Effector memory CD4-positive, alpha-beta T cell (primary cell): ENCODE results near the gene TGFBI.

Experiments
- DNase-seq, 3 donors: peaks; one replicate each; pipeline ENCODE4 v3.0.0-alpha.2; 2020
- H3K27ac ChIP-seq: 2 replicates; pipeline ENCODE4 v1.7.0; 2013; ENCODE audit warnings: mild to moderate bottlenecking, low read length, moderate library complexity; ENCODE audit not compliant: insufficient read depth, poor library complexity, severe bottlenecking
- H3K27me3 ChIP-seq: replicated peaks from 2 replicates; pipeline ENCODE4 v1.7.0; 2013; ENCODE audit warnings: mild to moderate bottlenecking, low read length; ENCODE audit not compliant: insufficient read depth, control insufficient read depth, poor library complexity, severe bottlenecking
- H3K36me3 ChIP-seq: 2 replicates; pipeline ENCODE4 v1.7.0; 2013; ENCODE audit warnings: mild to moderate bottlenecking, low read length, moderate library complexity; ENCODE audit not compliant: control insufficient read depth, insufficient read depth
- H3K4me1 ChIP-seq: 2 replicates; pipeline ENCODE4 v1.7.0; 2013; ENCODE audit warnings: low read length, mild to moderate bottlenecking; ENCODE audit not compliant: control insufficient read depth, insufficient read depth, poor library complexity, severe bottlenecking
- H3K4me3 ChIP-seq: 2 replicates; pipeline ENCODE4 v1.7.0; 2013; ENCODE audit warnings: low read length, low read depth, mild to moderate bottlenecking; ENCODE audit not compliant: insufficient read depth, poor library complexity, severe bottlenecking
- H3K9me3 ChIP-seq: 2 replicates; pipeline ENCODE4 v1.7.0; 2013; ENCODE audit warnings: mild to moderate bottlenecking, low read length, moderate library complexity; ENCODE audit not compliant: control insufficient read depth

Gene TGFBI

DNA sequence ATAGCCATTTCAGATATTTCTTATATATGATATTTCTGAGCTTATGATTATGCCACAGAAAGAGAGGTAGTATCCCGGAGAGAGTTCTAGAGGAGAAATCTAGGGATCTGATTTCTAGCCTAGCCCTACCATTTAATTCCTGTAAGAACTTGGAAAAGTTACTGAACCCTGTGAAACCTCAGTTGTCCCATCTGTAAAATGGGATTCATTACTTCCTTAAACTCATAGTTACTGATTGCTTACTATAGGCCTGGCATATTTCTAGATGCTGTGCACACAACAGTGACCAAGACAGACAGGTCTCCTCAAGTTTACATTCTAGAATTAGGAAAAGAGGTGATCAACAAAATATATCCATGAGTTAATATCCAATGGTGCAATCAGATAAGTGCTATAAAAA lies 73.1 kb downstream of the TGFBI start:
- H3K4me3 ChIP-seq = no peak overlapping the region
- H3K27ac ChIP-seq = no peak overlapping the region
- no peaks in the 10 kb centered on the region for H3K9me3 ChIP-seq
- H3K4me1 ChIP-seq = no peaks in the 10 kb centered on the region
- DNase-seq = no peak
- H3K36me3 ChIP-seq = no peaks in the 10 kb centered on the region
- H3K27me3 ChIP-seq = no peaks in the 10 kb centered on the region

DNA sequence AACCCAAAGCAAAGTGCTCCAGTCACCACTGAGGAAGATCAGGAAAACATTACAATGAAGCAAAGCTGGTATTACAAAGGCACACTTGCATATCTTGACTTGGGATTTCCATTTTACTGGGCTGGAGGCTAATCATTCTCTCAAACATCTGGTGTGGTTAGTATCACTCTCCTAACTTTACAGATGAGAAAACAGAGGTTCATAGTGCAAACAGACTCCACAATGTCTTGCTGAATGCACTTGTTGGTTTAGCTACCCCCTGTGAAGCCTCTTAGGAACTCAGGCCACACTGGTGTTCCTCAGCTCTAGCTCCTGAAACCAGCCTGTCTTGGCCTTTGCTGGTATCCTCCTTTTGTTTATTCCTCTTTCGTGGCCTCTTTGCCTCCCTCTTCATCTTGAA lies 74.3 kb downstream of the TGFBI start:
- DNase-seq = no peak
- H3K9me3 ChIP-seq = no peaks in the 10 kb centered on the region
- H3K27me3 ChIP-seq = no peaks in the 10 kb centered on the region
- no peak overlapping the region for H3K27ac ChIP-seq
- H3K36me3 ChIP-seq = no peaks in the 10 kb centered on the region
- H3K4me1 ChIP-seq = no peaks in the 10 kb centered on the region
- no peak overlapping the region for H3K4me3 ChIP-seq

DNA sequence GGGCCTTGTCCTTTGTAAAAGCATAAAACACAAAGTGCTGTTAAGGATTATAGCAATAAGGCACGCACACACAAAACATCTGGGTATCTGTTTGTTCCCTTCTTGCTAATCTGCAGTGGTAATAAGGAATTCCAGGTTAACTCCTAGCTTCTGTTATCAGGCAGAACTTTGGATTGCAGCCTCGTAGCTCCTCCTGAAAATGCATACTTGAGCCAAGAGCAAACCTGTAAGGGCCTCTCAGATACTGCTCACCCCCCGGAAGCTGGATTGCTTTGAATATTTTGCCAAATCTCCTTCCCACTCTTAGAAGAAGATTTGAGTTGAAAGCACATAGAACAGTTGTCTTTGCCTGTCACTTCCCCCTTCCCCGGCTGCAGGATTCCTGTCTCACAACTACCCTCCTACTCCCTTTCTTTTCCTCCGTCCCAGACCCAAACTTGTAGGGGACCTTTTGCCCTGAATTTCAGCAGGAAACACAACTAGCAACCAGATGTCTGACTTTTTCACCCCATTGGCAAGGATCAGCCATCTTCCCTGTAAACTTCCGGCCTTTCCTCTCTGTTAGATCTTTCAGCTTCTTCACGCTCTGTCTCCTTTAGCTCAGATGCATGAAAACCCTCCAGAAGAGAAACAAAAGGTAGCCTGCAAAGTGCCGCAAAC lies 75.6 kb downstream of the TGFBI start:
- DNase-seq = no peak
- Histone ChIP-seq H3K4me1 (no peaks in the 10 kb centered on the region), H3K4me3 (no peak overlapping the region), H3K9me3 (no peaks in the 10 kb centered on the region), H3K27me3 (no peaks in the 10 kb centered on the region), H3K27ac (no peak overlapping the region), H3K36me3 (no peaks in the 10 kb centered on the region)

DNA sequence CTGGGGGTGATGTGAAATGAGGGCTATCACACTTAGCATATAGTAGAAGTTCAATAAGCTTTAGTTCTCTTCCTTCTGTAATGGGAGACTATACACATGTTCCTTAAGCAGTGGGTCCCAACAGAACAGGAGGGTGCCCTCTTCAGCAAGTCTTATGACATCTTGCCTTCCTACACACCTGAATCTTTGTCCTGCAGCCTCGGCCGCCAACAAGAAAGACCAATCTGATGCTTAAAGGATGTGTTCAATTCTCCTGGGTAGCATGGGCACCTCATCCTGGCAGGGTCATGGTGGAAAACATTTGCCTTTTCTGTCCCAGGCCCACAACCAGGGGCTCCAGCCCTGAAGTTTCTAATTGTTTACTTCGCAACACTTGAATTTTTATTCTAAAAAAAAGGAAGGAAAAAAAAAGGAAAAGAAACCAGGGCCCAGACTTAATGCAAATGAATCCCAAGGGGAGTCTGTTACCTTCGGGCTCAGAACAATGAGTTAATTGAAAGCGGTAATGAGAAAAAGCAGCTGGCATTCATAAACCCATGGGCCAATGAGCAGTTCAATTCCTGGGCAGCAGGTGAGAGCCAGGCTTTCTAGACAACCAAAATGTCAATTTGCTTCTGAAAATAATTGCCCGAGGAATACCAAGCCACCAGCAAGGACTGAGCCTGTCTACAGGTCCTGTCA lies 77.7 kb downstream of the TGFBI start:
- no peaks in the 10 kb centered on the region for H3K36me3 ChIP-seq
- H3K9me3 ChIP-seq = no peaks in the 10 kb centered on the region
- no peak overlapping the region for H3K27ac ChIP-seq
- no peak for DNase-seq
- H3K4me3 ChIP-seq = no peak overlapping the region
- no peaks in the 10 kb centered on the region for H3K27me3 ChIP-seq
- no peaks in the 10 kb centered on the region for H3K4me1 ChIP-seq

DNA sequence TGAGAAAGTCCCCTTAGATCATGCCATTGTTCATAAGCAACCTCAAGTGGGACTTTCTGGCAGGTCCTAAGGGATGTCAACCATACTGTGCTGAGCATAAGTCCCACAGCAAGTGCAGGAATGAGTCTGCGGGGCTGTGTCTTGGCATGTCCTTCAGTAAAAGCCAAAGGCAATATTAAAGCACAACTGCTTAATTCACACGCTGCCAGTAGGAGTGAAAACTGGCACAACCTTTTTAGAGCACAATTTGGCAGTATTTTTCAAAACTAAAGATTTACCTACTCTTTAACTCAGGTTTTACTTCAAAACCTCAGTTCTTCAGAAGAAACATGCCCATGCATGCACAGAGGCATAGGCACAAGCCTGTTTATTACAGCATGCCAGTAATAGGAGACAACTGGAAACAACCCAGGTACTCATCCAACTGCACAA lies 79.4 kb downstream of the TGFBI start:
- Histone ChIP-seq H3K27me3 (no peaks in the 10 kb centered on the region), H3K27ac (no peak overlapping the region), H3K4me3 (no peak overlapping the region), H3K9me3 (no peaks in the 10 kb centered on the region), H3K36me3 (no peaks in the 10 kb centered on the region), H3K4me1 (no peaks in the 10 kb centered on the region)
- no peak for DNase-seq

DNA sequence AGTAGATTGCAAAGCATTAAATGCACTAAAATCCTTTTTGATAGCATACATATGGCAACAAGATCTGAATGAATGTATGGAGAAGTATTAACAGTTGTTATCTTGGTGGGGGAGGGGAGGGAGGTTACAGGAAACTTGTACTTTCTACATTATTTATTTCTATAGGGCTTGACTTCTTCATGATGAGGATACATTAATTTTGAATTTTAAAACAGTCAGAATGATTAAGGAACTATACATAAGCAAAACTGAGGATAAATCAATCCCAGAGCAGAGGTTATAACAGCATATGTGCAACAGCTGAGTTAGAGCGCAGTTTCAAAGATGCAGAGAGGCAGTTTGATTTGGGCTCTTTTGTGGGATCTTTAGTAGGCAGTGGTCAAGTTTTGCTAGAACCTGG lies 80.0 kb downstream of the TGFBI start:
- Histone ChIP-seq H3K4me3 (no peak overlapping the region), H3K9me3 (no peaks in the 10 kb centered on the region), H3K27ac (no peak overlapping the region), H3K36me3 (no peaks in the 10 kb centered on the region), H3K27me3 (no peaks in the 10 kb centered on the region), H3K4me1 (no peaks in the 10 kb centered on the region)
- no peak for DNase-seq

DNA sequence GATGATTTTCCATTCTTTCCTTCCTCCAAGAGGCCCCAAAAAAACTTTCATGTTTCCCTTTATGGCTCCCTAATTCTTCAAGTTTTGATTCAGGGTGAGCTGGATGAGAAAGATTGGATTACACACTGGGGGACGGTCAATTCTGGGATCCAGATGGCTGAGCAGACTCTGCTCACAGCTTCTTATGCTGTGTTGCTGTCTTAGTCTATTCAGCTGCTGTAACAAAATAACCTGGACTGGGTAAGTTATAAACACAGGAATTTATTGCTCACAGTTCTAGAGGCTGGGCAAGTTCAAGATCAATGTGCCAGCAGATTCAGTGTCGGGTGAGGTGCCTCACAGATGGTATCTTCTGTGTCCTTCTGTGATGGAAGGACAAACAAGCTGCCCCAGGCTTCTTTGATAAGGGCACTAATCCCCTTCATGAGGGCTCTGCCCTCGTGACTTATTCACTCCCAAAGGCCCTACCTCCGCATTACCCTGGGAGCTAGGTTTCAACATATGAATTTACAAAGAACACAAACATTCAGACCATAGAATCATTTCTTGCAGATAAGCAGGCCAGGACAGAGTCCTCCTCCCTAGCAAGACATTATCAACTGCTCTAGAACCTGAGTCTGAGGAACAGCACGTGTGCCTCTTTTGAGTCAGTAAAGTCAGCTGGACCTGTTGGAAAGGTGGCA lies 80.8 kb downstream of the TGFBI start:
- Histone ChIP-seq H3K27ac (no peak overlapping the region), H3K4me1 (no peaks in the 10 kb centered on the region), H3K36me3 (no peaks in the 10 kb centered on the region), H3K4me3 (no peak overlapping the region), H3K27me3 (no peaks in the 10 kb centered on the region), H3K9me3 (no peaks in the 10 kb centered on the region)
- DNase-seq = no peak
